HG03457 (cell line): Measurements from ENCODE around the gene FAM78A.

ENCODE experiments used
- ATAC-seq: cut with Tn5 transposase; IDR thresholded peaks from one replicate; pipeline ENCODE4 v1.9.1; 2021; ENCODE audit warnings: moderate number of reproducible peaks; ENCODE audit not compliant: unreplicated experiment

FAM78A gene, protein sequence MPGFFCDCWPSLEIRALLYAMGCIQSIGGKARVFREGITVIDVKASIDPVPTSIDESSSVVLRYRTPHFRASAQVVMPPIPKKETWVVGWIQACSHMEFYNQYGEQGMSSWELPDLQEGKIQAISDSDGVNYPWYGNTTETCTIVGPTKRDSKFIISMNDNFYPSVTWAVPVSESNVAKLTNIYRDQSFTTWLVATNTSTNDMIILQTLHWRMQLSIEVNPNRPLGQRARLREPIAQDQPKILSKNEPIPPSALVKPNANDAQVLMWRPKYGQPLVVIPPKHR

DNA sequence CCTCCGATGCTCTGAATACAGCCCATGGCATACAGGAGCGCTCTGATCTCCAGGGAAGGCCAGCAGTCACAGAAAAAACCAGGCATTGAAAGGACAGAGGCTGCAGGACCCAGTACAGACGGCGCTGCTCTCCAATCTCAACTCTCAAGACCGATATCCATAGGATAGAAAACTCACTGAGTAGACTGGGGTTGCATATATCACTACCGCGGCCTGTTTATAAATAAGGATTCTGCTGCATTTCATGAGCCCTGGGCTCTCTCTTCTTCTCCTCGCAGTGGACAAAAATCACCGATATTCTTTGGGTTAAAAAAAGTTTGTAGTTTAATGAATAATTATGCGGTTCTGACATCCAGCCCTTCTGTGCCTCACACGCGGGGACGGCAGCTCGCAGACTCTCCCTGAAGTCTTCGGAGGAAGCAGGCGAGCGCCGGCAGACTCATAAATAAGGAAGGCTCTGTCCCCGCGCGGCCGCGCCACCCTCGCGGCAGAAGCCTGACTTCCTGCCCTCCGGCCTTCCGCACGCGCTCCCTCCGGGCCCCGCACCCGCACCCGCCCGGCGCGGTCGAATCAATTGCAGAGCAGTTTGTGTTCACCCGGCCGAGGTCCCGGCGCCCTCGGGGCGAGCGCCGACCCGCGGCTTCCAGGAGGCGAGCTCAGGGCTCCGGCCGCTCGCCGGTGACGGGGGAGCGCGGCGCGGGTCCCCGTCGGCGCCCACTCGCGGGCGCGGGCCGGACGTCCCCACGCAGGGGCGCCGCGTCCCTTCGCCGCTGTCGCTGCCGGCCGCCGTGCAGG is at the start of gene FAM78A:
Gene FAM78A (minus strand): TSS at position 417 of the 795 bp plus-strand sequence. CDS start 331 bp downstream, at position 86.
- no peak for ATAC-seq

DNA sequence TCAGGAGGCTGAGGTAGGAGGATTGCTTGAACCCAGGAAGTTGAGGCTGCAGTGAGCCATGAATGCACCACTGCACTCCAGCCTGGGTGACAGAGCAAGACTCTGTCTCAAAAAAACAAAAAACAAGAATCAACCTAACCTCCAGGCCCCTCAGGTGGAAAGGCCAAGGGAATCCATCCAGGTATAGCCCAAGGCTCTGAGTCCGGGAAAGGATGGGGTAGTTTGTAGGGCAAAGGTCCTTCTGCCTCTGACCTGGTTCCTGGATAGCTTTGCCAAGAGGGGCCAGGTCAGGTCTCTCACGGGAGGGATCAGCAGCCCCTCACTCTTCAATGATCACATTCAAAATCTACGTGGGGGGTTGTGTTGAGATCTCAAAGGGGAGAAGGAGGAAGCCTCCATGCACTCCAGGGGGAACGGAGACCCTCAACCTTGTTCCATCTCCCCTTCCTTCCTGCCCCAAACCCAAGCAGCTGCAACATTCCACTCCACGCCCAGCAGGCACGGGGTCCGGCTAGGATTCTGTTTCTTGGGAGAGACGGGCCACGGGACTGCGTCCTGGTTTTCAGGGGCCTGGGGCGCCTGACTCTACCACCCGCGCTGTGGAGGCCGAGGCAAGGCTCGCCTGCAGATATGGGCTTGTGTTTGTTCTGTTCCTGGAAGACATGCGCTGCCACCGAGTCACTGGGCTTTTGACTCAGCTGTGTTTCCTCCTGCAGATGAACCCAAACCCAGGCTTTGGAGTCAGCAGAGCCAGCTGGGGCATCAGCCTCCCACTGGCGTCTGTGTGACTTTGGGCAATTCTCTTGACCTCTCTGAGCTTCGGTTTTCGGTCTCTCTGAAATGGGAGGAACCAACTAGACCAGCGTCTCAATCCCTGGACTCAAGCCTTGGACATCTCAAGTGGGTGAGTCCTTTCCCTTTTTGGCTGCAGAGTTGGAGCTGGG is 48.7 kb upstream of the FAM78A start:
- no peak for ATAC-seq

DNA sequence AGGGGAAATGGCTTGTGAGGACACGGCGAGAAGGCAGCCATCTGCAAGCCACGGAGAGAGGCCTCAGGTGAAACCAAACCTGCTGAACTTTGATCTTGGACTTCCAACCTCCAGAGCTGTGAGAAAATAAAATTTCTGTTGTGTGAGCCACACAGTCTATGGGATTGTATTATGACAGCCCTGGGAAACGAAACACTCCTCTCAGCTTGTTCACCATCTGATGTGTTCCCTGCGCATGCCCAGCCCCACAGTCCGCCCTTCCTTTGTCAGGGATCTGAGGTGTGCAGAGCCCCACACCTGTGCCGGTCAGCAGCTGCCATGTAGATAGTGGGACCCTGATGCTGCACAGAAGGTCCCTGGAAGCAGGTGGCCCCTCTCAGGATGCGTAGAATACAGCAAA is 47.3 kb upstream of the FAM78A start:
- ATAC-seq = no peak

DNA sequence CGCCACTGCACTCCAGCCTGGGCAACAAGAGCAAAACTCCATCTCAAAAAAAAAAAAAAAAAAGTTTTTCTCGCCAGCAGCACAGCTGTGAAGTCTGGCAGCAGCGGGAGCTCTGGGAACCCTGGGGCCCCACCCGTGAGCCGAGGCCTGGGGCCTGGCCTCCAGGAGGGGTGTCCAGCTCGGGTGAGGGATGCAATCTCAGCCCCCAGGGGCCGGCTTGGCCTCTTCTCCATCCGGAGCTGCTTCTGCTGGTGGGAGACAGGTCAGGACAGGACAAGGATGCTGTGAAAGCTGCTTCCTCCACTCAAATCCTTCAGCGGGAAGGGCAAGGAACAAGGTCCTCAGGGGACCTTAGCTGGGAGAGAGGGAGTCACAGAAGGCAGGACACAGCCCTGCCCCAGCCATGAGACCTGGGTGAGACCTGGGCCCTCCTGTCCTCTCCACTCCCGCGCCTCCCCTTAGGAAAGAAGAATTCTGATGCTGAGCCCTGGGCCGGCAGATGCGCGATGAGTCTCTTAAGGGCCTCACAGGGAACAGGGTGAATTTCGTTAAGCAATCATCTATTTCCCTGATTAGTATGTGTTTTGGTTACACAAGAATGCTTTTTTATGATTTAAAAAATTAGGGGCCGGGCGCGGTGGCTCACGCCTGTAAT is 43.8 kb upstream of the FAM78A start:
- ATAC-seq = no peak

DNA sequence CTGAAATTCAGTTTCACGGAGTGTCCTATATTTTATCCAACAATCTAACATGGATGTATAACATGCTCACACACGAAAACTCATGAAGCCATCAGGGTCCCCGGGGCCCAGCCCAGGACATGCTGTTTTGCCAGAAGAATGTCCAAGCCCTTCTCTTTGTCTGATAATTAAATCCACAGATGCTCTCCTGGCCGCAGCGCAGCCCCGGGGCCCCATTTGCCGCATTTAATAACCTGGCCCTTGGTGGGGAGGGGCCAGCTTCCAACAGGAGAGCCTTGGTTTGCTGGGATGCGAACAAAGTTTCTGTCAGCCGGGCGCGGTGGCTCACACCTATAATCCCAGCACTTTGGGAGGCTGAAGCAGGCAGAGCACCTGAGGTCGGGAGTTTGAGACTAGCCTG is 43.2 kb upstream of the FAM78A start:
- ATAC-seq = no peak

DNA sequence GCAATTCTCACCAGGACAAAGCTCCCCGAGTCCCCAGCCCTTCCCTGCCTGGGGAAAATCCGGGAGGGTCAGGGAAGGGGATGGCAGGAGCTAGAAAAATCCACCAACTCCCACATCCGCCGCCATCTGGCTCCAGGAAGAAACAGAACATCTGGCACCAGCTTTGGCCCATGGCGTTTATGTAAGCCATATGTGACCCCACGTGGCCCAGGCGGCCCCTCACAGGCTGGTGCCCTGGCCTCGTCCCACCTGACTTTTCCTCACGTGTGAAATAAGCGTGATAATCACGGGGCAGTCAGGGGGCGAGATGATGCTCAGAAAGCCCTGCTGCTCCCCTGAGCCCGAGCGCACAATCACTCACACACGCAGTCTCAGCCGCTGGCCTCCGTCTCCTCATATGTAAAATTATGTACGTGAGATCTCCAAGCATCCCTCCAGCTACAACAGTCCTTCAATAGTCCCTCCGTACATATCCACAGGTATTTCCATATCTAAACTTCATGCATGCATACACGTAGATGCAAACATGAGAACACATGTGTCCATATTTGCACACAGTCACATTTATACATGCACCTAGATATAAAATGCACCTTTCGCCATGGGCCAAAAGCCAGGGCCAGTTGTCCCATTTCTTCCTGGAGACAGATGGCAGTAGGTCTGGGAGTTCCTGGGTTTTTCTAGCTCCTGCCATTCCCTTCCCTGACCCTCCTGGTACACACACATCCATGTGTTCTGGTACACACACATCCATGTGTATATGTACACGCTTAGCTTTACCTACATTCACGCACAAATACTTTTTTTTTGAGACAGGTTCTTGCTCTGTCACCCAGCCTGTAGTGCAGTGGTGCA is 42.1 kb upstream of the FAM78A start:
- no peak for ATAC-seq

DNA sequence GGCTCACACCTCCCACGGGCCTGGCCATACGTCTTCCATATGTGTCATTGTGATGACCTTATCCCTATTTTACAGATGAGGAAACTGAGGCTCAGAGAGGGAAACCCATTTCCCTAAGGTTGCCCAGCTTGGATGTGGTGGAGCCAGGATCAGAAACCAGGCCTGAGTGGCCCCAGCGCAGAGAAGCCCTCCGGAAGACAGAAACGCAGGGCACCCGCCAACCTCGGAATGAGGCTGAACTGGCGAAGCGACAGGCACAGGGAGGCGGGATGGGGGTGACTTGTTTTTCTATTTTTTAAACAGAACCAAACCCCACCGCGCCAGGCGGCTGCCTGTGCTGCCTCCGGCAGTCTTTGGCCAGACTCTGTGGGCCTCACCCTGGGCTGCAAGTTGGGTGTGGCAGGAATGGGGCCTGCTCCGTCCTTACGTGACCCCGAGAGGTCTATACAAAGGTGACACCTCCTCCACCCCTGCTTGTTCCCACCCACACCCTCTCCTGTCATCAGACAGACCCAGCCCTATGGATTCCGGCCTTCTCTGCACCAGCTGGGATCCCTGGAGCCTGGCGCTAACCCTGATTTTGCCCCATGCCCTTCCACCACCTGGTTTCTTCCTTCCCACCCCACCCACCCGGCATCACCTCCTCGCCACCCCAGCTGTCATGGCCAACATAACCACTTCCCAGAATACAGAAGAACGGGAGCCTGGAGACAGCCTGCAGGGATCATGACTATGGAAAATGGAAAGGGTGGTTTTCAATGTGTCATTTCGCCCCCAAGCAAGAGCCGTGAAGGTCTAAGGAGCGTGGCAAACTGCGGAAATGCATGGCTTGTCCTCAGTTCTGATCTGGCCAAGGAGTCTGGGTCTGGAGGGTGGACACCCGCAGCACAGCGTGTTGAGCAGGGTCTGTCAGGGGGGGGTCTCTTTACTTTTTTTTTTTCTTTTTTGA is 36.8 kb upstream of the FAM78A start:
- no peak for ATAC-seq

DNA sequence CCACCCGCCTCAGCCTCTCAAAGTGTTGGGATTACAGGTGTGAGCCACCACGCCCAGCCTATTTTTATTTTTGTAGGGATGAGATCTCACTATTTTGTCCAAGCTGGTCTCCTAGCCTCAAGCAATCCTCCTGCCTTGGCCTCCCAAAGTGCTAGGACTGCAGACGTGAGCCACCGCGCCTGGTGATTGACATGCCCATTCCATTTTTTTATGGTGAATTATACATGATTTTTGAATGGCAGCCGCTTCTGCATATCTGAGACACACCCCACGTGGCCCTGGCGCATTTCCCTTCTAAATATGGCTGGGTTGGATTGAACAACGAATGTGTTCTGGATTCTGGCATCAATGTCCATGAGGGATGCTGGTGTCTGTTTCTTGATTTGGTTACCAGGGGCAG is 35.9 kb upstream of the FAM78A start:
- no peak for ATAC-seq

DNA sequence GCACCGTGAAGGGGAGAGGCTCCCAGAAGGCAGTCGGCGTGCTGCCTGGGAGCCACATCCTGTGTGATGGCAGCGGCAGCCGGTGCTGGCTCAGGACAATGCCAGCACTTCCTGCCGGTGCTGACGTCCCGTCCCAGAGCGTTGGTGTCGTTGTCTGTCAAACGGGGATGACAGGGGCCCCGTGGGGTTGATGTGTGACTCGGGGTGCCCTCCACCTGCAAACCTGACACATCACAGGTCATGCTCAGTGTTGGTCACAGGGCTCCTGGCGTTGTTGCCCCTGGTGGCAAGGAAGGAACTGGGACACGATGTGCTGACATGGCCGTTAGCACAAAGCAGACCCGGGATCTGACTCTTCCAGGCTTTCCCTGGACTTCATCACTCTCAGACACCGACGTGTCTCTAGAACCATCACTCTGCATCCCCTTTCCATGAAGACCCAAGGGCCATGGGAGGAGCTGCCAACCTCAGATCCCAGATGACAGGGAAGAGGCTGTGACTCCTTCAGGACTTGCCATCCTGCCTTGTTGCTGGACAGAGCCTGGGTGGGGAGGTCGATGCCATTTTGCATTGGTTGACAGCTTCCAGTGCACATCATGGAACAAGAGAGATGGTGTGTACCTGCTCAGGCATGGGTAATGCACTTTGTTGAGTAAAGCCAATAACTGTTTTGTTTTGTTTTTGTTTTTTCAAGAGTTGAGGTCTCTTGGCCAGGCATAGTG is 34.7 kb upstream of the FAM78A start:
- no peak for ATAC-seq

DNA sequence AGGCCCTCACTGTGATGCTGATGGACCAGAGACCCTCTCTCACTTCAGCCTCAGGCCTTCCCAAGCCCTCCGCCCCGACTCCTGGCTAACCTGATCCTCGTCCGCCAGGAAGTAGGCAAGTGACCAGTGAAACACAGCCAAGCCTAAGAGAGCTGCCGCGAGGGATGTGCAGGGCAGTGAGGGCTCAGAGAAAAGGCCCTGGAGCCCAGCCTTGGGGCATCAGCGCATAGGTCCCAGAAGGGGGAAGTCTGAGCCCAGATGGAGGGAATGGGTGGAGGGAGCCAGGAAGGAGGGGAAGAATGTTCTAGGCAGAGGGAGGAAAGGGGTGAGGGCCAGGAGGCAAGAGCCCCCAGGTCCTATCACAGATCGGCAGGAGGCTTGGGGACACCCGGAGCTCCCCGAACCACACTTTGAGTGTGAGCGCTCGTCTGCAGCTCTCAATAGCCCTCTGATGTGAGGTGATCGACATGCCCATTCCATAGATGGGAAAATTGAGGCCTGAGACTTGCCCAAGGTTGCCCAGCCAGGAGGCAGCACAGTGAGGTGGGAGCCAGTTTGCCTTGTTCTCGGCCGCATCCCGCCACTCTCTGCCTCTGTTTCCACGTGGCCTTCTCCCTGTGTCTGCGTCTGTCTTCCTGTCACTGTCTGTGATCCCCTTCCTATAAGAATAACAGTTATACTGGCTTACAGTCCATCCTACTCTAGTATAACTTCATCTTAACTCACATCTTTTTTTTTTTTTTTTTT is 33.4 kb upstream of the FAM78A start:
- ATAC-seq = no peak

DNA sequence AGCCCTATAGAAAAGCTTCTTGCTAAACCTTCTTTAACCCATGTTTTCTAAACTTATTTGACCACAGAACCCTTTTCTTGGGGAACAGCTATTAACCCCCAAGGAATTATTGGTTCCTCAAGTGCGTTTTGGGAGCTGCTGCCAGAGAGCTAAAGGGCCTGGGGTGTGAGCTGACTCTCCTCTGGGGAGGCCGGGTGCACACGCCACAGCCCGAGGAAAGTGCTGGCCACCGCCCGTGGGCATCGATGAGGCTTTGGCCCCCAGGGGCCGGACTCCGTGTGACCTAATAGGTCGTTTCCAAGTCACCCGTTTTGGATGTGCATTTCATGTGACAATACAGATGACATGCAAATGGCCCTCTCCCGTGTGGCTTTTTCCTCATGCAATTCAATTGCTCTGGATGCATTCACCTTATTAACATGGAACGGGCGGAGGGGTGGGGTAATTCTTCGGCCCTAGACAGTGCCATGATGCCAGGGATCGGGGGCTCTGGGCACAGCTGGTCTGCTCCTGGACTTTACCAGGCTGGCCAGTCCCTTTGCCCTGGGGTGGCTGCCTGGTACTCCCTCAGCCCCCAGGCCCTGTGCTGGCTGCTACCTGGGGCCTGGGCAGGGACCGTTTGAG is 32.7 kb upstream of the FAM78A start:
- ATAC-seq = no peak

DNA sequence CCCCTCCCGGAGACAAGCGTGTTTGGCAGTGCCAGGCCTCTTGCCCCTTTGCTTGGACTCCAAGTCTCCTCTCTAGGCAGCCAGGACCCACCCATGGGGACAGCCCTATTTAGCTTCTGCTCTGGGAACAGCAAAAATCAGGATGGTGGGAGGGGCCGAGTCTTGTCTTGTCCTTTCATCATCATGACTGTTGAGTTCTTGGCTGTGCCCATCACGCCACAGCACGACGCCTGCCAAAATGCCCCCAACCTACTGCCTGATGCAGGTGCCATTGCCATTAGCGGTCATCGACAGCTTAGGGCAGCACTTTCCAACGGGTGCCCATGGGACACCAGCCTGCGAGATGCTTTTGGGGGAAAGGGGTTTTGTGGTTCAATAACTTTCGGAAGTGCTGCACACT is 32.1 kb upstream of the FAM78A start:
- no peak for ATAC-seq

DNA sequence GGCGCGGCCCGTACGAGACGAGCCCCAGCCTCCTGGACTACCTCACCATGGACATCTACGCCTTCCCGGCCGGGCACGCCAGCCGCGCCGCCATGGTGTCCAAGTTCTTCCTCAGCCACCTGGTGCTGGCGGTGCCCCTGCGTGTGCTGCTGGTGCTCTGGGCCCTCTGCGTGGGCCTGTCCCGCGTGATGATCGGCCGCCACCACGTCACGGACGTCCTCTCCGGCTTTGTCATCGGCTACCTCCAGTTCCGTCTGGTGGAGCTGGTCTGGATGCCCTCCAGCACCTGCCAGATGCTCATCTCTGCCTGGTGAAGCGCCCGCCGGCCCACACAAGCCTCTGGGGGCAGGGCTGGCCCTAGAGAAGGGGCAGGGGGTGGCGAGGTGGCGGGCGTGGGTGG is 31.7 kb upstream of the FAM78A start:
- ATAC-seq = no peak

DNA sequence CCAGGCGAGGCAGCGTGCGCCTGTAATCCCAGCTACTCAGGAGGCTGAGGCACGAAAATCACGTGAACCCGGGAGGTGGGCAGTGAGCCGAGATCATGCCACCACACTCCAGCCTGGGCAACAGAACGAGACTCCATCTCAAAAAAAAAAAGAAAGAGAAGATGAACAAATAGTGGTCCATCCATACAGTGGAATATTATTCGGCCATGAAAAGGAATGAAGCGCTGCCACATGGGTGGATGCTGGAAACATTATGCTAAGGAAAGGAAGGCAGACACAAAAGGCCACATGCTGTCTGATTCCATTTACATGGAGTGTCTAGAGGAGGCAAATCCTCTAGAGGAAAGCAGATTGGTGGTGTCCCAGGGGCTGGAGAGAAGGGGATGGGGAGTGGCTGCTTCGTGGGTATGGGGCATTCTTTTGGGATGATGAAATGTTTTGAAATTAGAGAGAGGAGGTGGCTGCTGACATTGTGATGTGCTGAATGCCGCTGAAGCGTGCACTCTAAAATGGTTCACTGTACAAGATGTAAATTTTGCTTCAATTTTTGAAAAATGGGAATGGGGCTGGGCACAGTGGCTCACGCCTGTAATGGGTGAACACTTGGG is 30.2 kb upstream of the FAM78A start:
- ATAC-seq = no peak

DNA sequence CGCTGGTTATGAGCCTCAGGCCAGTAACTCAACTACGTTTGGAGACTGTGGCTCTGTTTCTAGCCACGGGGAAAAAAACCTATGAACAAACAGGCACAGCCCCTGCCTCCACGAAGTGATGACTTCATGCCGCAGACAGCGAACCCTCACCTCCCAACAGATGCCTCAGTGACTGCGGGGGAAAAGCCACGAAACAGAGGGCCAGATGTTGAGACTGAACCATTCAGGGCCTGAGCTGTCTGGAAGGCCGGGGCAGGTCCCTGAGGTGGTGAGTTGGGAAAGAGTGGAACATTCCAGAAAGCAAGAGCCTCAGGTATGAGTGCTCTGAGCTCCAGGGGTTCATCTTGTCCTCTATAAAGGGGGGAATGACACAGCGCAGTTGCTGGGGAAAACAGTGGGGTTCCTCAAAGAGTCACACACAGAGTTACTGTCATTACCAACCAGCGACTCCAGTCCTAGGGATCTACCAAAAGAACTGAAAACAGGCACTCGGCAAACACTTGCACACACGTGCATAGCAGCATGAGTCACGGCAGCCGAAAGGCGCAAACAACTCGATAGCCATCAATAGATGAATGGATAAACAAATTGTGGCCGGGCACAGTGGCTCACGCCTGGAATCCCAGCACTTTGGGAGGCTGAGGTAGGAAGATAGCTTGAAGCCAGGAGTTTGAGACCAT is 28.5 kb upstream of the FAM78A start:
- ATAC-seq = no peak
